Measurements from ENCODE around the gene ESYT3. TPM values are rescaled to one million over a fixed set of nuclear protein-coding genes. Genes with fewer than 3 reads are reported as not detected.
"Not testable (repeated sequence)": the region's sequence is repeated elsewhere in the genome, so short reads cannot be mapped to it uniquely, and the experiment has no call there.

The ESYT3 gene
- total RNA-seq, 3 donors from 2014 or later, result 0.70 to 15.1 (median 1.0) TPM

GRCh38 chr3:138412821-138413551 lies 21.4 kb upstream of the ESYT3 start:
- intact Hi-C loops (cut with DNase I, micrococcal nuclease), result loop anchor here in 1 of 2 donors (10.0 kb wide), 2 partner anchors 182 to 512 kb away; partner anchors contain the start of gene CEP70
- H3K9me3 ChIP-seq, result no peaks in the 10 kb centered on the region
- no peaks in the 10 kb centered on the region for H3K4me1 ChIP-seq (ENCODE audit: low read depth)
- no peak overlapping the region for H3K4me3 ChIP-seq
- TF ChIP-seq CTCF (IDR thresholded peaks at IDR 0.05), result no peak
- DNase-seq (no peak), ATAC-seq (no peak)
- H3K36me3 ChIP-seq (ENCODE audit: low read depth), result no peaks in the 10 kb centered on the region

- not testable (repeated sequence) for DNase-seq; ATAC-seq; H3K4me3 ChIP-seq; H3K4me1 ChIP-seq (ENCODE audit: low read depth); H3K36me3 ChIP-seq (ENCODE audit: low read depth); H3K9me3 ChIP-seq
- intact Hi-C loops (cut with DNase I, micrococcal nuclease), result loop anchor here in 1 of 2 donors (10.0 kb wide), 2 partner anchors 179 to 509 kb away; partner anchors contain the start of gene CEP70
Observed at GRCh38 chr3:138416236-138416635, 18.2 kb upstream of the ESYT3 start.

GRCh38 chr3:138417559-138417982 lies 16.8 kb upstream of the ESYT3 start:
- Histone ChIP-seq H3K4me1 (ENCODE audit: low read depth) (no peaks in the 10 kb centered on the region), H3K4me3 (no peak overlapping the region), H3K9me3 (no peaks in the 10 kb centered on the region), H3K36me3 (ENCODE audit: low read depth) (no peaks in the 10 kb centered on the region)
- peak; percentile 93 for ATAC-seq
- intact Hi-C loops (cut with DNase I, micrococcal nuclease), result loop anchor here in 1 of 2 donors (10.0 kb wide), 2 partner anchors 177 to 507 kb away; partner anchors contain the start of gene CEP70
- DNase-seq, result peak in 2 of 3 donors; percentile 80 to 84
- TF ChIP-seq CTCF (IDR thresholded peaks at IDR 0.05), result peak; percentile 77

- Histone ChIP-seq H3K4me1 (ENCODE audit: low read depth) (no peaks in the 10 kb centered on the region), H3K9me3 (no peaks in the 10 kb centered on the region), H3K36me3 (ENCODE audit: low read depth) (no peaks in the 10 kb centered on the region), H3K4me3 (no peak overlapping the region)
- ATAC-seq, result no peak
- intact Hi-C loops (cut with DNase I, micrococcal nuclease), result loop anchor here in 1 of 2 donors (10.0 kb wide), 2 partner anchors 176 to 506 kb away; partner anchors contain the start of gene CEP70
- no peak for TF ChIP-seq CTCF (IDR thresholded peaks at IDR 0.05)
- DNase-seq, result no peak
Observed at GRCh38 chr3:138418601-138419206, 15.7 kb upstream of the ESYT3 start.

GRCh38 chr3:138423316-138423715 lies 11.1 kb upstream of the ESYT3 start:
- ATAC-seq (no peak), DNase-seq (no peak)
- intact Hi-C loops (cut with DNase I, micrococcal nuclease), result no loop called here
- Histone ChIP-seq H3K36me3 (ENCODE audit: low read depth) (no peaks in the 10 kb centered on the region), H3K9me3 (no peaks in the 10 kb centered on the region), H3K4me1 (ENCODE audit: low read depth) (no peaks in the 10 kb centered on the region), H3K4me3 (no peak overlapping the region)
- no peak for TF ChIP-seq CTCF (IDR thresholded peaks at IDR 0.05)

- TF ChIP-seq CTCF (IDR thresholded peaks at IDR 0.05), result no peak
- H3K4me1 ChIP-seq (ENCODE audit: low read depth), result no peaks in the 10 kb centered on the region
- H3K4me3 ChIP-seq, result no peak overlapping the region
- DNase-seq, result no peak
- no peak for ATAC-seq
- no peaks in the 10 kb centered on the region for H3K9me3 ChIP-seq
- intact Hi-C loops (cut with DNase I, micrococcal nuclease), result no loop called here
- no peaks in the 10 kb centered on the region for H3K36me3 ChIP-seq (ENCODE audit: low read depth)
Observed at GRCh38 chr3:138424323-138424722, 10.1 kb upstream of the ESYT3 start.

Measured in mucosa of descending colon (tissue), 3 donors.